SIG-M5 treated with dmso at 0.1 percent for 504 hours (cell line): ENCODE measurements around the gene C19orf18.
A peak's percentile ranks its signal among the peaks of the same experiment; 100 is the strongest.

Experiments used
- DNase-seq: peaks from one replicate; lab custom pipeline; 2025; ENCODE audit not compliant: unreplicated experiment; lab: John Stamatoyannopoulos, UW

Gene C19orf18

GRCh38 chr19:57947419-57948134, 26.8 kb downstream of the C19orf18 start, which contains the start of gene ZNF256:
ZNF256 (minus strand) TSS chr19:57947706; CDS start chr19:57947474, 232 bp downstream.
- peak; percentile 34 for DNase-seq

GRCh38 chr19:57947088-57947418, 27.3 kb downstream of the C19orf18 start:
- no peak for DNase-seq

DNA sequence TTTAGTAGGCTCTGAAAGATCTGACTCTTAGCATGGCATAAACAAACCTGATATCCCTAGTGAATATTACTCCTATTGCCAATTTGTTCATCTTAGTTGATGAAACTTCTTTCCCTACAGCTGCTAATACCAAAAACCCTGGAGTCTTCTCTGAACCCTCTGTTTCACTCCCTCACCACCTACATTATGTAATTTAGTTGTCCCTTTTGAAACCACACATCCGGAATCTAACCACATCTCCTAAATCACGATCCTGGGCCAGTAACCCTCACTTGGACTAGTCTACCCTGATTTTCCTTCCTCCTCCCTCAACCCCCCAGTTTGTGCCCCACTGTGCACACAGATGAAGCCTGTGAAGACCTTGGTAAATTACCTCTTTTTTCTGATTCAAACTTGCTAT, 28.0 kb downstream of the C19orf18 start:
- no peak for DNase-seq

GRCh38 chr19:57941593-57941992, 32.7 kb downstream of the C19orf18 start:
- DNase-seq, result no peak

DNA sequence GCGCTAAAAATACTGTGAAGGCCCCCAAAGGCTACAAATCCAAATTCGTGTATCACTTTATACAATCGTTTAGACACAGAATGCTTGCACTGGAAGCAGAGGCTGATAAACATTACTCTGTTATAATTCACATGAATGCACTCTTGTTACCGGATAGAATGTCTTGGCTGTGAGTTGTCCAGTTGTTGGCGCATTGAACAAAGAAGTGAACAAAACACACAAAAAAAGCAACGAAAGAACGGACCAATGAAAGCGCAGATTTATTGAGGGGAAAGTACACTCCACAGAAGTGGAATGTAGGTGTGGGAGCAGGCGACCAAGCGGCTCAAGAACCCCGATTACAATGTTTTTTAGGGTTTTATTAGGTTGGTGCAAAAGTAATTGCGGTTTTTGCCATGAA, 38.6 kb downstream of the C19orf18 start:
- DNase-seq, result no peak

DNA sequence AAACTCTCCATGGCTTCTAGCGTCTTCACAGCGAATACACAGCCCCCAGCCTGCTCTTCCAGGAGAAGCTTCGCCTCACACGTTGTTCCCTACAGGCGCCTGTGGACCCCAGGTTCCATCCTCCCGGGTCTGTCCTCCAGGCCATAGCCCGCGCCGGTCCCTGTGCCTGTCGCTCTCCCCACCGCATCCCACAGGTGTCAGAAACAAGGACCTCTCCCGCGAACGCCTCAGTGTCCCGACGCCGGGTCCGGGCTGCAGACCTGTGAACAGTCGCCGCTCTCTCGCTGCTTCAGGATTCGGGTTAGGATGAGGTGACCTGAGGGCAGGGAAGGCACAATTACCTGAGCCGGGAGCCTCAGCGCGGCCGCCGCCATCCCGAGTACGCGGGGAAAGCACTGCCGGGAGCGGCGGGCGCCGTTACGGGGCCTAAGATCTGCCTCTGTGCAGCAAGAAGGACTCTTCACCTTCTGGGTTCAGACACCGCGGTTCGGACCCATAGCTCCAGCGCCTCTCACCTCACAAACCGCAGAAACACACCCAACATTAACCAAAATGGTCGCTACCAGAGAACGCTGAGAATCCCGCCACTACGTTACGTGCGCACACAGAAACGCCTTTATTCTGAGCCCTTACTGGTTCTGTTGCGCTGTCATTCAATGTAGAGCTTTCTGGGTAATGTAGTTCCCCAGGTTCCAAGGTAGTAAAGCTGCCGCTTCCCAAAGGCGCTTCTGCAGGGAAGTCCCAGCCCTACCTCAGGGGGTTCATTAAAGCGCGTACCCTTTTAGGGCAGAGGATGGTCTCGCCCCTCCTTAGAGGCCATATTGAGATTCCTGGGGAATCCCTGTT, 39.3 kb downstream of the C19orf18 start, which contains the start of gene ZNF418:
TSS of gene ZNF418 (minus strand) at position 583 of the 846 bp plus-strand sequence. CDS start 1,580 bp downstream, outside the sequence.
- DNase-seq, result peak; percentile 46

- no peak for DNase-seq
Observed at GRCh38 chr19:57927587-57927986, 46.7 kb downstream of the C19orf18 start.

- peak; percentile 94 for DNase-seq
Observed at GRCh38 chr19:57916168-57916995, 58.0 kb downstream of the C19orf18 start, which contains the start of gene ZNF417. ZNF417 (minus strand) TSS chr19:57916592; CDS start chr19:57916411, 181 bp downstream.

GRCh38 chr19:57914531-57914930, 59.8 kb downstream of the C19orf18 start:
- DNase-seq, result no peak
